Cardiac muscle cell (in vitro differentiated cells and primary cell): ENCODE results near the gene SRGN. TPM values are rescaled to one million over a fixed set of nuclear protein-coding genes. Genes with fewer than 3 reads are reported as not detected.
"Not testable (repeated sequence)": the region's sequence is repeated elsewhere in the genome, so short reads cannot be mapped to it uniquely, and the experiment has no call there.

ENCODE experiments used
- DNase-seq, 2 donors: peaks; one replicate each; pipeline versions ENCODE4 v3.0.0 to v3.0.0-alpha.2; 2010 to 2017; ENCODE audit warnings: low read depth in 1 of 2, low spot score in 1 of 2
- H3K27ac ChIP-seq: fragments of 200-600 bp; sonication (generic); 2 replicates; pipeline ENCODE4 v1.5.1; 2016
- H3K27me3 ChIP-seq: fragments of 200-600 bp; sonication (generic); 2 replicates; pipeline ENCODE4 v1.6.0; 2016; ENCODE audit warnings: control low read depth
- H3K36me3 ChIP-seq: fragments of 200-600 bp; sonication (generic); 2 replicates; pipeline ENCODE4 v1.5.1; 2016; ENCODE audit warnings: control low read depth
- H3K4me1 ChIP-seq: fragments of 200-600 bp; sonication (generic); 2 replicates; pipeline ENCODE4 v1.8.1; 2017; ENCODE audit warnings: low read depth, mild to moderate bottlenecking, mixed run types
- H3K4me3 ChIP-seq: fragments of 200-600 bp; sonication (generic); 2 replicates; pipeline ENCODE4 v1.5.1; 2016; ENCODE audit warnings: mild to moderate bottlenecking
- H3K9me3 ChIP-seq: fragments of 200-600 bp; sonication (generic); 2 replicates; pipeline ENCODE4 v1.5.1; 2017; ENCODE audit warnings: low read depth, mild to moderate bottlenecking, control low read depth
- CTCF ChIP-seq: IDR thresholded peaks from 2 replicates; pipeline ENCODE4 v1.5.1; 2012; ENCODE audit warnings: low read depth, mild to moderate bottlenecking, low read length
- polyA plus RNA-seq: library from polyadenylated mRNA; unstranded; fragments of >200 nt; fragmentation: Nextera tagmentation; extraction: Ambion mirVana; gene quantifications from 2 replicates; pipeline ENCODE4 v1.2.1, GENCODE V29; 2016
- total RNA-seq: library from RNA; depleted of rRNA; stranded (reverse); fragments of >200 nt; gene quantifications from 2 replicates; pipeline ENCODE4 v1.2.3, GENCODE V29; 2016

The SRGN gene
- total RNA-seq (not detected in 2 replicates), polyA plus RNA-seq (0.62 TPM in 1 of 2 replicates, not detected in the other)

GRCh38 chr10:69087590-69088470, at the start of gene SRGN:
SRGN (plus strand) TSS chr10:69088103; CDS start chr10:69088158, 55 bp downstream.
- no peak within 1 kb of the TSS for H3K27ac ChIP-seq
- no peaks in the 10 kb centered on the region for H3K27me3 ChIP-seq
- peak in 1 of 2 donors; percentile 98 for DNase-seq
- no peaks in the 10 kb centered on the region for H3K4me1 ChIP-seq
- no peaks in the 10 kb centered on the region for H3K36me3 ChIP-seq
- no peak for TF ChIP-seq CTCF
- H3K9me3 ChIP-seq: no peaks in the 10 kb centered on the region
- no peak within 1 kb of the TSS for H3K4me3 ChIP-seq

- DNase-seq, H3K4me1 ChIP-seq, H3K27me3 ChIP-seq, H3K27ac ChIP-seq, H3K36me3 ChIP-seq, H3K4me3 ChIP-seq, H3K9me3 ChIP-seq: not testable (repeated sequence)
These were observed 47.0 kb upstream of the SRGN start for GRCh38 chr10:69040904-69041303.

- H3K27ac ChIP-seq: no peak overlapping the region
- no peaks in the 10 kb centered on the region for H3K27me3 ChIP-seq
- H3K4me1 ChIP-seq: no peaks in the 10 kb centered on the region
- no peak overlapping the region for H3K4me3 ChIP-seq
- no peaks in the 10 kb centered on the region for H3K9me3 ChIP-seq
- TF ChIP-seq CTCF: no peak
- no peak for DNase-seq
- no peaks in the 10 kb centered on the region for H3K36me3 ChIP-seq
These were observed 45.5 kb upstream of the SRGN start for GRCh38 chr10:69042417-69042816.

GRCh38 chr10:69042838-69043237, 45.1 kb upstream of the SRGN start:
- H3K9me3 ChIP-seq: no peaks in the 10 kb centered on the region
- H3K4me1 ChIP-seq: no peaks in the 10 kb centered on the region
- H3K4me3 ChIP-seq: no peak overlapping the region
- no peak for TF ChIP-seq CTCF
- H3K36me3 ChIP-seq: no peaks in the 10 kb centered on the region
- H3K27me3 ChIP-seq: no peaks in the 10 kb centered on the region
- no peak overlapping the region for H3K27ac ChIP-seq
- DNase-seq: no peak

GRCh38 chr10:69043931-69044531, 43.9 kb upstream of the SRGN start:
- H3K27me3 ChIP-seq: no peaks in the 10 kb centered on the region
- DNase-seq: no peak
- no peak overlapping the region for H3K4me3 ChIP-seq
- no peaks in the 10 kb centered on the region for H3K9me3 ChIP-seq
- no peaks in the 10 kb centered on the region for H3K4me1 ChIP-seq
- TF ChIP-seq CTCF: no peak
- no peak overlapping the region for H3K27ac ChIP-seq
- no peaks in the 10 kb centered on the region for H3K36me3 ChIP-seq

GRCh38 chr10:69044546-69044945, 43.4 kb upstream of the SRGN start:
- no peaks in the 10 kb centered on the region for H3K9me3 ChIP-seq
- H3K27ac ChIP-seq: no peak overlapping the region
- DNase-seq: no peak
- no peaks in the 10 kb centered on the region for H3K27me3 ChIP-seq
- no peaks in the 10 kb centered on the region for H3K4me1 ChIP-seq
- H3K4me3 ChIP-seq: no peak overlapping the region
- no peaks in the 10 kb centered on the region for H3K36me3 ChIP-seq
- TF ChIP-seq CTCF: no peak
